ENCODE results near the gene TRIM38. TPM values are rescaled to one million over a fixed set of nuclear protein-coding genes. Genes with fewer than 3 reads are reported as not detected.
"Not testable (repeated sequence)": the region's sequence is repeated elsewhere in the genome, so short reads cannot be mapped to it uniquely, and the experiment has no call there.

Gene TRIM38
- total and polyA plus RNA-seq, 9 donors = 3.8 to 10.3 (median 6.4) TPM

- Histone ChIP-seq H3K27ac (no peak overlapping the region), H3K36me3 (no peaks in the 10 kb centered on the region), H3K9me3 (no peaks in the 10 kb centered on the region), H3K4me3 (no peak overlapping the region), H3K4me1 (ENCODE audit: insufficient read depth) (no peaks in the 10 kb centered on the region), H3K27me3 (no peaks in the 10 kb centered on the region)
- no peak for TF ChIP-seq POLR2A (IDR thresholded peaks at IDR 0.05)
- TF ChIP-seq CTCF (IDR thresholded peaks at IDR 0.05) = no peak
- TF ChIP-seq EP300 (IDR thresholded peaks at IDR 0.05) = no peak
- DNase-seq = no peak
- intact Hi-C loops (cut with DNase I) = no loop called here
- WGBS, 3 donors = 85 to 87% (median 86%) methylated on average over 4 of the region's 4 CpGs
Observed at GRCh38 chr6:25928562-25929324, 33.9 kb upstream of the TRIM38 start.

GRCh38 chr6:25929785-25930184, 32.8 kb upstream of the TRIM38 start:
- H3K36me3 ChIP-seq; H3K4me1 ChIP-seq (ENCODE audit: insufficient read depth); intact Hi-C loops (cut with DNase I); H3K27ac ChIP-seq; H3K27me3 ChIP-seq; DNase-seq; H3K9me3 ChIP-seq; H3K4me3 ChIP-seq: not testable (repeated sequence)
- WGBS, 3 donors = 87 to 93% (median 91%) methylated on average over 12 of the region's 12 CpGs

GRCh38 chr6:25930532-25931410, 31.8 kb upstream of the TRIM38 start, which contains the start of gene SLC17A2:
Gene SLC17A2, minus strand, starts transcription at chr6:25930691. Its CDS starts 4,895 bp downstream, at chr6:25925796.
- H3K27me3 ChIP-seq = no peaks in the 10 kb centered on the region
- no peak within 1 kb of the TSS for H3K27ac ChIP-seq
- H3K4me3 ChIP-seq = no peak within 1 kb of the TSS
- no peak for DNase-seq
- TF ChIP-seq EP300 (IDR thresholded peaks at IDR 0.05) = no peak
- TF ChIP-seq CTCF (IDR thresholded peaks at IDR 0.05) = no peak
- no peak for TF ChIP-seq POLR2A (IDR thresholded peaks at IDR 0.05)
- WGBS, 3 donors = 89 to 91% (median 90%) methylated on average over 9 of the region's 9 CpGs
- H3K4me1 ChIP-seq (ENCODE audit: insufficient read depth) = no peaks in the 10 kb centered on the region
- intact Hi-C loops (cut with DNase I) = no loop called here
- no peaks in the 10 kb centered on the region for H3K36me3 ChIP-seq
- no peaks in the 10 kb centered on the region for H3K9me3 ChIP-seq

GRCh38 chr6:25931411-25931709, 31.2 kb upstream of the TRIM38 start:
- Histone ChIP-seq H3K27me3 (no peaks in the 10 kb centered on the region), H3K4me1 (ENCODE audit: insufficient read depth) (no peaks in the 10 kb centered on the region), H3K4me3 (no peak overlapping the region), H3K27ac (no peak overlapping the region), H3K36me3 (no peaks in the 10 kb centered on the region), H3K9me3 (no peaks in the 10 kb centered on the region)
- TF ChIP-seq EP300 (IDR thresholded peaks at IDR 0.05) = no peak
- DNase-seq = no peak
- WGBS, 3 donors = 50 to 62% (median 59%) methylated on average over 1 of the region's 1 CpG
- intact Hi-C loops (cut with DNase I) = no loop called here

GRCh38 chr6:25934156-25934555, 28.4 kb upstream of the TRIM38 start:
- no peak overlapping the region for H3K4me3 ChIP-seq
- H3K4me1 ChIP-seq (ENCODE audit: insufficient read depth) = no peaks in the 10 kb centered on the region
- no peaks in the 10 kb centered on the region for H3K27me3 ChIP-seq
- H3K36me3 ChIP-seq = no peaks in the 10 kb centered on the region
- no peak for TF ChIP-seq CTCF (IDR thresholded peaks at IDR 0.05)
- no peak for TF ChIP-seq POLR2A (IDR thresholded peaks at IDR 0.05)
- no peak for TF ChIP-seq EP300 (IDR thresholded peaks at IDR 0.05)
- no peak for DNase-seq
- WGBS, 3 donors = 83 to 86% (median 86%) methylated on average over 2 of the region's 2 CpGs
- intact Hi-C loops (cut with DNase I) = no loop called here
- no peaks in the 10 kb centered on the region for H3K9me3 ChIP-seq
- no peak overlapping the region for H3K27ac ChIP-seq
